SK-N-MC (cell line): ENCODE data around the gene ITGA3.

ENCODE experiments used
- EZH2 ChIP-seq: fragments of 200-600 bp; sonication (generic); IDR thresholded peaks from one replicate; pipeline ENCODE4 v1.6.1; 2017; ENCODE audit warnings: antibody characterized with exemption
- FOXP2 ChIP-seq: optimal IDR thresholded peaks from 2 replicates; pipeline ENCODE3; 2011; ENCODE audit warnings: mild to moderate bottlenecking, moderate library complexity; ENCODE audit not compliant: insufficient read depth; ENCODE audit errors: extremely low read length, control extremely low read depth
- POLR2AphosphoS5 ChIP-seq: IDR thresholded peaks from 2 replicates; pipeline ENCODE4 v1.6.1; 2012; ENCODE audit warnings: mild to moderate bottlenecking, low read depth, low read length, borderline replicate concordance

DNA sequence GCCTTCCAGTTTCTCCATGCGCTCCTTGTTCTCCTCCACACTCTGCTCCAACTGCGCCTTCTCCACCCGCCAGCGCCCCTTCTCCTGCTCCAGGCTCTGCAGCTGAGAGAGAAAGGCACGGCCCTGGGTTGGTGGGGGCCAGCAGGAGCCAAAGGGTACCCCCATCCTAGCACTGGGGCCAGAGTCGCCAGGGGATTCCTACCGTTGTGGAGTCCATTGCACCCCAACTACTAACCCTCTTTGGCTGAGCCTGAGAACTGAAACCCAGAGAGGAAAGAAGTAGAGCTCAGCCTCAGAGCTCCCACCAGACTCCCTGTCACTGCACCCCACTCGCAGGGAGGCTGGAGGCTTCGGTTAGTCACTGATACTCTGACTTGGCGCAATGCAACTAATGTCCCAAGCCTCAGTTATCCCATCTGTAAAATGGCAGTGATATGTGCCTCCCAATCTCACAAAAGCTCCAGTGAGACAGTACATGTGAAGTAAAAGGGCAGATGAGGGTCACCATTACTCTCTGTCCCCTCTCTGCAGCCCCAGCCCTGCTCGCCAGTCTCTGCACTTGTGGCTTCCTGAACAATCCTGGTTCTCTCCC lies 80.3 kb downstream of the ITGA3 start:
- no peak for TF ChIP-seq EZH2
- TF ChIP-seq POLR2AphosphoS5 = no peak
- no peak for TF ChIP-seq FOXP2
